Vagina (tissue), 2 donors: Measurements from ENCODE around the gene GNRH2.

Experiments
- CTCF ChIP-seq, 3 experiments: fragments of 450-650 bp in 2 of 3; fragments of 200-600 bp in 1 of 3; sonication (generic) in 1 of 3; IDR thresholded peaks; one replicate each; pipeline ENCODE4 v1.5.1; 2017 to 2019; ENCODE audit warnings: antibody characterized with exemption in 3 of 3, mild to moderate bottlenecking in 2 of 3, moderate library complexity in 2 of 3
- POLR2A ChIP-seq, 2 donors: fragments of 450-650 bp; IDR thresholded peaks; one replicate each; pipeline ENCODE4 v1.6.1; 2017; ENCODE audit warnings: antibody characterized with exemption in 2 of 2, mild to moderate bottlenecking in 2 of 2, moderate library complexity in 2 of 2
- POLR2AphosphoS5 ChIP-seq, 2 donors: sonication (generic); formaldehyde crosslinking; IDR thresholded peaks; one replicate each; pipeline ENCODE4 v1.9.0; 2017; ENCODE audit warnings: antibody characterized with exemption in 2 of 2, mild to moderate bottlenecking in 2 of 2, low read depth in 1 of 2; ENCODE audit not compliant: insufficient read depth in 1 of 2

- TF ChIP-seq POLR2AphosphoS5 (IDR thresholded peaks at IDR 0.05; ENCODE audit: insufficient read depth in 1 of 2, low read depth in 1 of 2) (no peak), CTCF (IDR thresholded peaks at IDR 0.05) (no peak), POLR2A (IDR thresholded peaks at IDR 0.05) (no peak)
Observed at GRCh38 chr20:3071266-3071609, 27.8 kb downstream of the GNRH2 start.
